NCI-H69 (cell line): ENCODE measurements around the gene GDI1.

ENCODE experiments used
- DNase-seq: peaks from one replicate; lab custom pipeline; 2025; lab: John Stamatoyannopoulos, UW

GDI1 gene

DNA sequence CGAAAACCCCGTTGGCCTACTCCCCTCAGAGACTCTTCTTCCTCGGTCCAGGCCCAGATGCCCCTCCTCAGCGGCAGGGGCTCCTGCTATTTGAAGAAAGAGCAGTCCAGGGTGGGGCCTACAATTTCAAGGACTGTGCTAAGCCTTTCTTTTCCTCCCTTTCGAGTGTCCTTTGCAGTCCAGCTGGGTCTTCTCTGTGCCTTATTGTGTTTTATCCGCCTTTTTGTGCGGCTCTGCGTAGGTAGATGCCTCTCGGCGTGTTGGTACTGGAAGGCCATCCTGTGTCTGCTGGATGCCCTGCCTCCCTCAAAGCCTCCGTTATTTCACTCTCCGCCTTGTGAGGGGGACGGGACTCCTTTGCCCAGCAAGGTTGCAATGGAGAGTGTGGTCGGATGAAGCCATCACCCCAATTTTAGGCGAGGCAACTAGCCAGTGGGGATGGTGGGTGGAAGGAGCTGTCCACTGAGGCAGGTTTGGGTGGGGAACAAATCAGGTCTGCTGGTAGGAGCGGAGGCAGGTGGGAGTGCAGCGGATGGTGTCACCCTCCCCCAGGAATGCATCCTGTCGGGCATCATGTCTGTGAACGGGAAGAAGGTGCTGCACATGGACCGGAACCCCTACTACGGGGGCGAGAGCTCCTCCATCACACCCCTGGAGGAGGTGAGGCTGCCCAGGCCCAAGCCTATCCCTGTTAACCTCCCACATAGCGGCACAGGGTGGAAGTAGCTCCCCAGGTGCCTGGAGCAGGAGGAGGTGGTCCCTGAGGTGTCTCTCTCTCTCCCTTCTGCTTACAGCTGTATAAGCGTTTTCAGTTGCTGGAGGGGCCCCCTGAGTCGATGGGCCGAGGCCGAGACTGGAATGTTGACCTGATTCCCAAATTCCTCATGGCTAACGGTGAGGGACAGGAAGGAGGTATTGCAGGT is 1.3 kb downstream of the GDI1 start:
- no peak for DNase-seq

DNA sequence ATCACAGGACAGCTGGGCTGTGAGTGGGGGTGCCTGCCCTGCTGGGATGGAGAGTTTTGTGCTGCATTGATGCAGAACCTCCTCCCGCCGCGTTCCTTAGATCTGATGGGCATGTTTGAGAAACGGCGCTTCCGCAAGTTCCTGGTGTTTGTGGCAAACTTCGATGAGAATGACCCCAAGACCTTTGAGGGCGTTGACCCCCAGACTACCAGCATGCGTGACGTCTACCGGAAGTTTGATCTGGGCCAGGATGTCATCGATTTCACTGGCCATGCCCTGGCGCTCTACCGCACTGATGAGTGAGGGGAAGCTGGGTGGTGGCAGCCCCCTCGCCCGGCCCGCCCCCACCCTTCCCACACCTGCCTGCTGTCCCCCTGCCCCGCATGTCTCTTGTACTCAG is 2.9 kb downstream of the GDI1 start:
- DNase-seq = no peak

DNA sequence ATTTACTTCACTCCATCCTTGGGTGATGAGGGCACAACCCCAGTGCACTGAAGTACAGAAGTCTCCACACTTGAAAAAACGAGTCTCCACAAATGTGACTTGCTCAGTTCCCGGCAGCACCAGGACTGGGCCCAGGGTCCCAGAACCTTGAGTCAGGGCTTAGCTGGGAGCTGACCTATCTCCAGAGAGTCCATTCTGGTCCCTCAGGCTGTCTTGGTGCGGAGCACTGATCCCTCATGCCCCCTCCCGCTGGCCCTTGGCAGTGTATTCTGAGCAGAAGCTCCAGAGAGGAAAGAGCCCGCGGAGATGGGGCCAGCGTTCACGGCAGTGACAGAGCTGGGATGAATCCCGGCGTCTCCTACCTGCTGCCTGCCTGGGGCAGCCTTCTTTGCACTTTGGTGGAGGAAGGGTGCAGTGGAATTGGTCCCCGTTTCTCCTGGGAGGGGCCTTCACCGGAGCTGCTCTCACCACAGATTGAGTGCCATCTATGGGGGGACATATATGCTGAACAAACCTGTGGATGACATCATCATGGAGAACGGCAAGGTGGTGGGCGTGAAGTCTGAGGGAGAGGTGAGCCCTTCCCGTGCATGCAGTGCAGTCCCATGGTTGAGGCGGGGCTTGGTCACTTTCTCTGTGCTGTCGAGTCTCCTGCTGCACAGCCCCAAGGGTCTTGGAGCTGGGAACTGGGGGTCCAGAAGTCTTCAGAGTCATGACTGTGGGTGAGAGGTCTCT is 3.8 kb downstream of the GDI1 start:
- no peak for DNase-seq

DNA sequence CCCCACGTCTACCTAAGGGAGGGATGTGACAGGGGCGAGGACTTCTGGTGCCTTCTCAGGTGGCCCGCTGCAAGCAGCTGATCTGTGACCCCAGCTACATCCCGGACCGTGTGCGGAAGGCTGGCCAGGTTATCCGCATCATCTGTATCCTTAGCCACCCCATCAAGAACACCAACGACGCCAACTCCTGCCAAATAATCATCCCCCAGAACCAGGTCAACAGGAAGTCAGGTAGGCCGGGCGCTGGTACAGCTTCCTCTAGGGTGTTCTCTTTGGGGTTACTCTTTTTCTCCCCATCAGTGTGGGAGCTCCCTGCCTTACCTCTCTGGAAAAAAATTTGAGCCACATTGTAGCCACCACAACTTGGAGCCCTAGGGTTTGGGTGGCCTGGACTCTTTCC is 4.6 kb downstream of the GDI1 start:
- no peak for DNase-seq

DNA sequence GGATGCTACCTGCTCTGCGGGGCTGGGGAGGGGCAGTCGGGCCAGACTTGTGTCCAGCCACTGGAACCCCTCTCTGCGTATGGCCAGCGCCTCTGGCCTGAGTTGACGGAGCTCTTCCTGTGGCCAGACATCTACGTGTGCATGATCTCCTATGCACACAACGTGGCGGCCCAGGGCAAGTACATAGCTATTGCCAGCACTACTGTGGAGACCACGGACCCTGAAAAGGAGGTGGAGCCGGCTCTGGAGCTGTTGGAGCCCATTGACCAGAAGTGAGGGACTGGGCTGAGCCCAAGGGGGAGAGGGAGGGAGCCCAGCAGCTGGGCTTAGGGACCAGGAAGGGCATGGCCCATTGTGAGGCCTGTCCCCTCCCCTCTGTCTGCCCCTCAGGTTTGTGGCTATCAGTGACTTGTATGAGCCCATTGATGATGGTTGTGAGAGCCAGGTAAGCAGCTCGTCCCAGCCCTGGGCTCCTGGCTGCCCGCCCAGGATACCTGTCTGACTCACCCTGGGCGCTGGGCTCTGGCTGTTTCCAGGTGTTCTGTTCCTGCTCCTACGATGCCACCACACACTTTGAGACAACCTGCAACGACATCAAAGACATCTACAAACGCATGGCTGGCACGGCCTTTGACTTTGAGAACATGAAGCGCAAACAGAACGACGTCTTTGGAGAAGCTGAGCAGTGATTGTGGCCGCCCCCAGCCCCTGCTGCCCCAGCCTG is 5.2 kb downstream of the GDI1 start:
- DNase-seq = no peak

DNA sequence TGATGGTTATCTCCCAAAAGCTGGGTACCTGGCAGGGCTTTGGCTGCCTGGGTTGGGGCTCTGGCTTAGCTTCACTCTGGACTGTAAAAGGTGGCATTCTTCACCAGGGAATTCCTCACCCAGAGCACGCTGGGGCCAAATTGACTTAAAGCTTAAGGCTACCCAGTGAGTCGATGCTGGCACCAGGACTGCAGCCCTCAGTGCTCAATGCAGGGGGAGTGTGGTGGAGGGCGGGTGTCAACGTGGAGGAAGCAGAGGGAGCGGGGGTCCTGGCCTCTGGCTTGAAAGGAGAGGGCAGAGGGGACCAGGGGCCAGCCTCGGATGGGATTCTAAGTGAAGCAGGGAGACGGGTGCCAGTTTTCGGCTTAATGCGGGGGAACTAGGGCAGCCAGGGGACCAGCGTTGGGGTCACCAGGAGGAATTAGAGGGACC is 6.5 kb downstream of the GDI1 start:
- peak; percentile 28 for DNase-seq

DNA sequence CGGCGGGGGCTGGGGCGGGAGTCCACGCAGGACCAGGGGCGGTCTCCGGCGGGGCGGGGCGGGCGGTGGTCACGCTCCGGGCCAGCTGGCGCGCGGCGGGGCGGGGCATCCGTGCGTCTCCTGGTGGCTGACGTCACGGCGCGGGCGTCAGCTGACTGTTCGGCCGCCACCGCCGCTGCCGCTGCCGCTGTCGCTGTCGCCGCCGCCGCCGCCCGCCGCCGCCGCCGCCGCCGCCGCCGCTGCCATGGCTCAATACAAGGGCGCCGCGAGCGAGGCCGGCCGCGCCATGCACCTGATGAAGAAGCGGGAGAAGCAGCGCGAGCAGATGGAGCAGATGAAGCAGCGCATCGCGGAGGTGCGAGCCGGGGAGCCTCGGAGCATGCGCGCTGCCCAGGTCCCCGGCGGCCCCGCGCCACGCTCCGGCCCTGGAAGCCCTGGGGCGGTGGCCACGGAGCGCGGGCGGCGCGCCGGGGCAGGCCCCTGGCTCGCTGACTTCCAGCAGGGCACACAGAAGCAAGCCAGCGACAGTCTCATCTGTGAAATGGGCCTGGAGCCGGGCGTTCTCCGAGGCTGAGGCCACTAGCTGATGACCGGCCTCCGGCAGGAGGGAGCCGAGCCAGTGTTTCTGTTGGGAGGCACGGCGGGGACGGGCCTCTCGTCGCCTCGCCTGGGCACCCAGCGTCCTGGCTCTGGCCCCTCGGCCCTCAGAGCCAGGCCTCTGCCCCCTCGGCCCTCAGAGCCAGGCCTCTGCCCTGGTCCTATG is 7.2 kb downstream of the GDI1 start, which contains the start of gene FAM50A:
Gene FAM50A, plus strand, starts transcription at position 150 of the 763 bp plus-strand sequence. Its CDS starts 95 bp downstream, at position 245.
- DNase-seq = peak; percentile 78

DNA sequence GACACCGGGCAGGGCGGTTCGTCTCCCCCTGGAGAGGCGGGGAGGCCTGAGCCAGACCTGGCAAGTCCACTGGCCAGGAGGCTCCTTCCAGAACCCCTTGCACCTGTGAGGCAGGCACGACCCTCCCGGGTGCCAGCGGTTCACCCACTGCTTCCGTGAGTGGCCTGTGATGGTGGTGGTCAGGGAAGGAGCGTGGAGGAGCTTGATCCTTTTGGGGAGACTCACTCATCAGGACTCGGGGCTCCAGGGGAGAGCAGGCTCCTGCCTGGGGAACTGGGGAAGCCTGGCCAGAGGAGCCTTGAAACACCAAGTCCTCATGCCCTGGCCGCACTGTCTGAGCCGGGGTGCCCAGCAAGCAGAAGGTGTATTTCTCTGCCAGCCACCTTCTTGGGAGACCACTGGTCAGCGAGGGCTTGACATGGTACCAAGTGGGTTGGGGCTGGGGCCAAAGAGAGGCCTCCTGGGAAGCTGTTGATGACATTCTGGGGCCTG is 7.8 kb downstream of the GDI1 start:
- DNase-seq = no peak

DNA sequence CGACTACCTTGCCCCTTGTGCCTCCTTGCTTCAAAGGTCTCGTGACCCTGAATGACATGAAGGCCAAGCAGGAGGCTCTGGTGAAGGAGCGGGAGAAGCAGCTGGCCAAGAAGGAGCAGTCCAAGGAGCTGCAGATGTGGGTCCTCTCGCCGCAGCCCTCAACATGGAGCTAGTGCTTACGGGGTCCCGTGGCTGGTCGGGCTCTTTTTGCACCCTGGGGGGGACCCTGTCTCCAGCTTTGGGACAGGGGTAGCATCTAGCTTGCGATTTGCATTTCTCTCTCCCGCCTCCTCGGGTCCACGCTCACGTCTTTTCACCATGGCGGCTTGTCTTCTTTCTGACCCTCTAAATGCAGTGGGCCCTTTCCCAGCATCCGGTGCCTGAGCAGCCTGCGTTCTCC is 8.8 kb downstream of the GDI1 start:
- no peak for DNase-seq

DNA sequence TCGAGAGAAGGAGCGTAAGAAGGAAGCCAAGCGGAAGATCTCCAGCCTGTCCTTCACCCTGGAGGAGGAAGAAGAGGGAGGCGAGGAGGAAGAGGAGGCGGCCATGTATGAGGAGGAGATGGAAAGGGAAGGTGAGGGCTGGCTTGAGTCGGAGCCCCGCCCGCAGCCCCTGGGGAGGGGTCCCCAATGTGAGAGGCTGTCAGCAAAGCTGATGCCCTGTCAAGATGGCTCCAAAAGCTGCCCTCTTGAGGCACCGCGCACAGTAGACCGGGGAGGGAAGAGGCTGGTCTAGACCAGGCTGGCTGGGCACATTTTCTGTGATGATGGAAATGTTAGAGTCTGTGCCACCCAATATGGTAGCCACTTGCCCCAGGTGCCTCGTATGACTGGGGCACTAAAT is 9.5 kb downstream of the GDI1 start:
- no peak for DNase-seq

DNA sequence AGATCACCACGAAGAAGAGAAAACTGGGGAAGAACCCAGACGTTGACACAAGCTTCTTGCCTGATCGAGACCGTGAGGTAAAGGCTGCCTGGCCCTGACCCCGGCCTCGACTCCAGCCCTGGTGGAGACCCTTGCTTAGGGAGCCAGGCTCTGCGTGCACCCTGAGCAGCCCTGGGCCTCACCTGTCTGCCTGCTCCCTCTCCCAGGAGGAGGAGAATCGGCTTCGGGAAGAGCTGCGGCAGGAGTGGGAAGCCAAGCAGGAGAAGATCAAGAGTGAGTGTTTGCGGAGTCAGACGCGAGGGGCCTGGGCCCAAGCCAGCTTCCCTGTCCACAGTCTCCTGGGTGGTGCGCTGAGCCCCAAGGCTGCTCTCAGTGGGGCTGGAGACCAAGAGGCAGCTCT is 11.5 kb downstream of the GDI1 start:
- DNase-seq = no peak

DNA sequence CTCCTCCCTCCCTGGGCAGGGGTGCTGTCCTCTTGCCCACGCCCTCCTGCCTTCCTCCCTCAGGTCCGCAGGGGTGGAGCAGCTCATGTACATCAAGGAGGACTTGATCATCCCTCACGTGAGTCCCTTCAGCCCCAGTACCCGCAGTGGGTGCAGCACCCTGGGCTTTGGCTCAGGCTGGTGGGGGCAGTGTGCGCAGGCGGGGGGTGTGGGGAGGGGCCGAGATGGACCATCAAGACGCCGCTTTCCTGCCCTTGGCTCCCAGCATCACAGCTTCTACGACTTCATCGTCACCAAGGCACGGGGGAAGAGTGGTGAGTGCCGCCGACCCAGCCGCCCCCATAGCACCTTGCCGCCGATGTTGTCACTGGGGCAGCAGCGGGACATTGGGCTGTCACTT is 12.7 kb downstream of the GDI1 start:
- DNase-seq = no peak

DNA sequence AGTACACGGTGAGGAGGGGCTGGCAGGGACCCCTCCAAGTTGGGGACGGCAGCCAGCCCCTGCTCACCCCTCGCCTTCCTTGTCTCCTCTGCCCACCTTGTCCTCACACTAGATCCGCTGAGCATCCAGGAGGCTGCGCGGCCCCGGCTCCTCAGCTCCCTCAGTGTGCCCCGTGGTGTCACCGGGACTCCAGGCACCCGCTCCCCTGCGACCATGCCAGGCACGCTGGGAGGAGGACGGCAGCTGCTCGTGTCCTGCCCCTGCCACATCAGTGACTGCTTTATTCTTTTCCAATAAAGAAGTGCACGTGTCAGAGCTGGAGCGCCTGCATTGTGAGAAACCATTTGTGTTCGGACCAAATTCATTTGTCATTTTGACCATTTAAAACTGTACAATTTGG is 13.4 kb downstream of the GDI1 start:
- no peak for DNase-seq

DNA sequence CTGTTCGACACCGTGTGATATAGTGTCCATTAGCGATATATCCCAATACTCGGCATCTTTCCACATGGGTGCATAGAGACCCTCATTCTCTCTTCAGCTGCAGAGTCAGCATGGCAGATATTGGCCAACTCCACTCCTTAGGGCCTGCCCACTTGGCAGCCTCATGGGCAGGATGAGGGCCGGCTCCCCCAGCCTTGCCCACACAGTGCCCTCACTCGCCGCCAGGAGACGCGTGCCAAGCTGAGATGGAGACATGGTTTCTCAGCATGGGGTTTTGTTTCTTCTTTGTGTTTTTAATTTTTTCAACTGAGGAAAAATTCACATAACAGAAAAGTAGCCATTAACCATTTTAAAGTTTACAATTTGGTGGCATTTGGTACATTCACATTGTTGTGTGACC is 15.9 kb downstream of the GDI1 start:
- no peak for DNase-seq

DNA sequence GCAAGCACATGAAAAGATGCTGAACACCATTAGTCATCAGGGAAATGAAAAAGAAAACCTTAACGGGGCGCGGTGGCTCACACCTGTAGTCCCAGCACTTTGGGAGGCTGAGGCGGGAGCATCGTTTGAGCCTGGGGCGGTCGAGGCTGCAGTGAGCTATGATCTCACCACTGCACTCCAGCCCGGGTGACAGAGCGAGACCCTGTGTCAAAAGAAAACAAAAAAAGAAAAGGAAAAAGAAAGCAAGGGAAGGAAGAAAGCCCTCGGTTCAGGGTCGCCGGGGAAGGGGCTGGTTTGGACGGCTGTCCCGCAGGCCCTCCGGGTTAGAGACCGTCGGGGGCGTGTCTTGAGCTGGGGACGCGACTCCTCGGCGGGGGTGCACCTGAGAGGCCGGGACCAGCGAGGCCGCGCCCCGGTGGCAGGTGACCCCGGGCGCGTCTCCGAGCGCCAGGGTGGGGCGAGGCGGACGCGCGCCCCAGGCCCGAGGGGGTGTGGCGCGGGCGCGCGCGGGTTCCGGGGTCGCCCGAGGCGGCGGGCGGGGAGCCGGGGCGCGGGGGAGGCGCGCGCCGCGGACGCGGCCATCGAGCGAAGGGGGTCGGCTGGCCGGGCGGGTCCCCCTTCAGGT is 20.6 kb downstream of the GDI1 start:
- peak; percentile 74 for DNase-seq

DNA sequence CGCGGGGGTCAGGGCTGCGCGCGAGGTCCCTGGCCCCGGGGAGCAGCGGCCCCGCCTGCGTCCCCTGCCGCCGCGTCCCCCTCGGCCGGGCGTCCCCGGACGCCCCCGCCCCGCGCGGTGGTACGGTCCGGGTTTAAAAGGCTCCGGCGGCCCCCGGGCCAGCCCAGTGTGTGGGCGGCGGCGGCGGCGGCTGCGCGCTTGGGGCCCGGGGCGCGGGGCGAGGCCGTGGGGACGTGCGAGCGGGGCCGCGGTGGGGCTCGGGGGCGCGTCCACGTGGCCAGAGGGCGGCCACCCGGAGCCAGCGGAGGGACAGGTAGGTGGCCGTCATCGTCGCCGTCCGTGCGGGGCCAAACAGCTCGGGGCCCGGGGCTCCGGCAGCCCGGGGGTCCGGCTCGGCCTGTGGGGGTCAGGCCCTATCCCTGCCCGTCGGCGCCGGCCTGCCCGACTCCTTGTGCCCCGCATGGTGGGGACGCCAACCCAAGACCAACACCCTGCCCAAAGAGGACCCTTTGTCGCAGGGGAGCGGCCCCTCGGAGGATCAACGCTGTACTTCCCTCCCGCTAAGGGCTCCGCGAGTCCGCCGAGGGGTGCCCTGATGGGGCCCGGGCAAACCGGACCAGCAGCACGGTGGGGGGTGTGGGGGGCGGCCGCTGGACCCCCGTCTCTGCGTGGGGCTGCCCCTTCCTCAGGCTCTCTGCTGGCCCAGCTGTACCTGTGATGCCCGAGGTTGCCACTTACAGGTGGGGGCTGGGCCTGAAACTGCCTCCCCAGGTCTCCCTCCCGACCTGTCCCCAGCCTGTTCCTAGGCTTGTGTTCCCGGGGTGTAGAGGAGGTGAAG is 21.4 kb downstream of the GDI1 start, which contains the start of gene PLXNA3:
Gene PLXNA3, plus strand, starts transcription at position 166 of the 838 bp plus-strand sequence. CDS start 1,903 bp downstream, outside the sequence.
- peak; percentile 68 for DNase-seq

DNA sequence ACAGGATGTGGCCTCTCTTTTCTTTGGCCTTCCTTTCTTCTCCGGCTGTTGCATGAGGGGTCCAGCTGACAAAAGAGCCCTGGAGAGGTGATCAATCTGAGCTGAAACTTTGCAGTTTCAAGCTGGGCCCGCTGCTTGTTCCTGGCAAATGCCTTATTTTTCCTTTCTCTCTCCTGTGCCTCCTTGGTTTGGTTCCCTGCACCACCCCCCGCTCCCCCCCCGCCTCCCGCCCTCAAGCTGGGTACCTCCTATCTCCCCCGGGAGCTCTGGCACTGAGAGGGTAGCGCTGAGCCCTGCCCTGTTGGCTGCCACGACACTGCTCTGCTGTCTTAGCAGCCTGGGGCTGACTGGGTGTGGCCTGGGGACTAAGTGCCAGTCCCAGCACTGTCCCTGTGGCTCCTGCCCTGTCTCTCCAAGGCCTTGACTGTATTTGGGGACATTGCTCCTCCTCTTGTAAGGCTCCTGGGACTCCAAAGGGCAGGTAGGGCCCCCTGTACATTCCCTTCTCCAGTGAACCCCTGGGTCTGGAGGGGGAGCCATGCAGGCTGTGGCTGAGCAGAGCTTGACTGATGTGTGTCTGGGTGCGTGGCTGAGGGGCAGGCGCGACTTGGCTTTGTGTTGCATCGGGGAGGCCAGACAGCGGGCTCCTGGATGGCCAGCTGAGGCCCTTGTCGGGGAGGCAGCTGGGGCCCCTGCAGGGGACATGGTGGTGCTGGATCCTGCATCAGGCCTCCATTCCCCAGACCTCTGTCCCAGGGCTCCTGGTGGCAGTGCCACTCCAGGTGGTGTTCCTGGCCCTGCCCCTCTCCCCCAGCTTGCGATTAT is 22.2 kb downstream of the GDI1 start:
- DNase-seq = peak; percentile 68

DNA sequence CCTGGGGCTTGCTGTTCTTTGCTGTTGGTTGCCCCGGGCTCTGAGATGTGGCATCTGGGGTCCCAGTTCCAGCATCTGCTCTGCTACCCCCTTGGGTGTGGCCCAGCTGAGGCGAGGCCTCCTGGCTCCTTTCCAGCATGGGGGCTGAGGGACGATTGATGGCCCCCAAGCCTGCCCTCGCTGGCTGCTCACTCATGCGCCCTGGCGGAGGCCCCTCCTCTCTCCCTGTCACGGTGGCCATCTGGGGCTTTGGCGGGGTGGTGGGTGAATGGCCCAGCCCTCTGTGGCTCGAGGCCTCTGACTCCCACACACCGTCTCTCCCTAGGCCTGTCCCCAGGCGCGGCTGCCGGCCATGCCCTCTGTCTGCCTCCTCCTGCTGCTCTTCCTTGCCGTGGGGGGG is 22.9 kb downstream of the GDI1 start:
- peak; percentile 22 for DNase-seq

DNA sequence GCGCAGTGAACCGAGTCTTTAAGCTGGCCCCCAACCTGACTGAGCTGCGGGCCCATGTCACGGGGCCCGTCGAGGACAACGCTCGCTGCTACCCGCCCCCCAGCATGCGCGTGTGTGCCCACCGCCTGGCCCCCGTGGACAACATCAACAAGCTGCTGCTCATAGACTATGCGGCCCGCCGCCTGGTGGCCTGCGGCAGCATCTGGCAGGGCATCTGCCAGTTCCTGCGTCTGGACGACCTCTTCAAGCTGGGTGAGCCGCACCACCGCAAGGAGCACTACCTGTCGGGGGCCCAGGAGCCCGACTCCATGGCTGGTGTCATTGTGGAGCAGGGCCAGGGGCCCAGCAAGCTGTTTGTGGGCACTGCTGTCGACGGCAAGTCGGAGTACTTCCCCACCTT is 23.4 kb downstream of the GDI1 start:
- DNase-seq = no peak
